HG03108 (cell line): ENCODE results near the gene SCN1A.

ENCODE experiments used
- ATAC-seq: cut with Tn5 transposase; IDR thresholded peaks from one replicate; pipeline ENCODE4 v1.9.1; 2021; ENCODE audit warnings: moderate library complexity; ENCODE audit not compliant: unreplicated experiment

Gene SCN1A

GRCh38 chr2:166082736-166083135 lies 45.1 kb downstream of the SCN1A start:
- ATAC-seq, result no peak

- no peak for ATAC-seq
Observed at GRCh38 chr2:166081852-166082251, 46.0 kb downstream of the SCN1A start.

GRCh38 chr2:166081131-166081632 lies 46.6 kb downstream of the SCN1A start:
- ATAC-seq, result no peak

GRCh38 chr2:166074430-166074829 lies 53.4 kb downstream of the SCN1A start:
- ATAC-seq, result no peak

- no peak for ATAC-seq
Observed at GRCh38 chr2:166074011-166074410, 53.8 kb downstream of the SCN1A start.

- ATAC-seq, result no peak
Observed at GRCh38 chr2:166070231-166070630, 57.6 kb downstream of the SCN1A start.

GRCh38 chr2:166068981-166069380 lies 58.8 kb downstream of the SCN1A start:
- ATAC-seq, result no peak

GRCh38 chr2:166067229-166067628 lies 60.6 kb downstream of the SCN1A start:
- ATAC-seq, result no peak

- ATAC-seq, result no peak
Observed at GRCh38 chr2:166060191-166060590, 67.6 kb downstream of the SCN1A start.

GRCh38 chr2:166057370-166058164 lies 70.3 kb downstream of the SCN1A start:
- no peak for ATAC-seq

- ATAC-seq, result no peak
Observed at GRCh38 chr2:166044853-166045483, 82.9 kb downstream of the SCN1A start.

- ATAC-seq, result no peak
Observed at GRCh38 chr2:166042768-166043390, 84.9 kb downstream of the SCN1A start.

- ATAC-seq, result no peak
Observed at GRCh38 chr2:166042356-166042755, 85.5 kb downstream of the SCN1A start.

- no peak for ATAC-seq
Observed at GRCh38 chr2:166041613-166042012, 86.2 kb downstream of the SCN1A start.

- ATAC-seq, result no peak
Observed at GRCh38 chr2:166032361-166032760, 95.5 kb downstream of the SCN1A start.

GRCh38 chr2:166031054-166031453 lies 96.8 kb downstream of the SCN1A start:
- no peak for ATAC-seq

- ATAC-seq, result no peak
Observed at GRCh38 chr2:166025313-166025712, 102.5 kb downstream of the SCN1A start.

- no peak for ATAC-seq
Observed at GRCh38 chr2:166017208-166017607, 110.6 kb downstream of the SCN1A start.

- no peak for ATAC-seq
Observed at GRCh38 chr2:166013878-166014277, 113.9 kb downstream of the SCN1A start.

GRCh38 chr2:166011660-166012059 lies 116.2 kb downstream of the SCN1A start:
- ATAC-seq, result no peak

GRCh38 chr2:166000401-166000800 lies 127.4 kb downstream of the SCN1A start:
- ATAC-seq, result no peak

GRCh38 chr2:165990846-165991245 lies 137.0 kb downstream of the SCN1A start:
- ATAC-seq, result no peak
